Astrocyte of the spinal cord (primary cell): Measurements from ENCODE around the gene PIH1D1.
"Not testable (repeated sequence)": the region's sequence is repeated elsewhere in the genome, so short reads cannot be mapped to it uniquely, and the experiment has no call there.

ENCODE experiments used
- DNase-seq: peaks from one replicate; pipeline ENCODE4 v3.0.0; 2011; ENCODE audit warnings: low read depth, low spot score
- H3K4me3 ChIP-seq: 2 replicates; pipeline ENCODE4 v1.5.1; 2011; ENCODE audit warnings: low read depth, mild to moderate bottlenecking, low read length, moderate library complexity
- in situ Hi-C: cut with HindIII; loops from 2 replicates; pipeline ENCODE4 v1.10.0; 2017; ENCODE audit warnings: low sequenced_read_pairs
- TF ChIP-seq, protein P1 (sequence below): IDR thresholded peaks from 2 replicates; pipeline ENCODE4 v1.5.1; 2012; ENCODE audit warnings: low read depth, mild to moderate bottlenecking, low read length, inconsistent platforms

PIH1D1 gene

DNA sequence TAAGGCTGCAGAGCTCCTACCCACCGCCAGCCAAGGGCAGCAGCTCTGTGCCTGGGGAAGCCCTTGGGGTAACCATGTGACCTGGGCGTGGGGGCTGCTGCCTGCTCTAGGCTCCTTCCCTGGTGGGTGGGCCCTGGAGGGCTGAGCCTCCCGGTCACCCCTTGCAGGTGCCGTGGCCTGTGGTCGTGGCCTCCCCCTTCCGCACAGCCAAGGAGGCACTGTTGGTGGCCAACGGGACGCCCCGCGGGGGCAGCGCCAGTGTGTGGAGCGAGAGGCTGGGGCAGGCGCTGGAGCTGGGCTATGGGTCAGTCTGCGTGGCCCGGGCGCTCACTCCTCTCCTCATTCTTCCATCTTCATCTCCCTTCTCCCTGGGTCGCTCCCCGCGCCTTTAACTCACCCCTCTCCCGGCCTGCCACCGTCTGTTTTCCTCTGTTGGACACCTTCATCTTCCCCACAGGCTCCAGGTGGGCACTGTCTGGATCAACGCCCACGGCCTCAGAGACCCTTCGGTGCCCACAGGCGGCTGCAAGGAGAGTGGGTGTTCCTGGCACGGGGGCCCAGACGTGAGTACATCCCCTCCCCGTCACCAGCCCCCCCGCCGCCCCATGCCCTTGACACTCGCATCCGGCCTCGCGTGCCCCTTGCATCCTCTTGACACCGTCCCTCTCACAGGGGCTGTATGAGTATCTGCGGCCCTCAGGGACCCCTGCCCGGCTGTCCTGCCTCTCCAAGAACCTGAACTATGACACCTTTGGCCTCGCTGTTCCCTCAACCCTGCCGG, 12.5 kb upstream of the PIH1D1 start:
- TF ChIP-seq, protein P1, sequence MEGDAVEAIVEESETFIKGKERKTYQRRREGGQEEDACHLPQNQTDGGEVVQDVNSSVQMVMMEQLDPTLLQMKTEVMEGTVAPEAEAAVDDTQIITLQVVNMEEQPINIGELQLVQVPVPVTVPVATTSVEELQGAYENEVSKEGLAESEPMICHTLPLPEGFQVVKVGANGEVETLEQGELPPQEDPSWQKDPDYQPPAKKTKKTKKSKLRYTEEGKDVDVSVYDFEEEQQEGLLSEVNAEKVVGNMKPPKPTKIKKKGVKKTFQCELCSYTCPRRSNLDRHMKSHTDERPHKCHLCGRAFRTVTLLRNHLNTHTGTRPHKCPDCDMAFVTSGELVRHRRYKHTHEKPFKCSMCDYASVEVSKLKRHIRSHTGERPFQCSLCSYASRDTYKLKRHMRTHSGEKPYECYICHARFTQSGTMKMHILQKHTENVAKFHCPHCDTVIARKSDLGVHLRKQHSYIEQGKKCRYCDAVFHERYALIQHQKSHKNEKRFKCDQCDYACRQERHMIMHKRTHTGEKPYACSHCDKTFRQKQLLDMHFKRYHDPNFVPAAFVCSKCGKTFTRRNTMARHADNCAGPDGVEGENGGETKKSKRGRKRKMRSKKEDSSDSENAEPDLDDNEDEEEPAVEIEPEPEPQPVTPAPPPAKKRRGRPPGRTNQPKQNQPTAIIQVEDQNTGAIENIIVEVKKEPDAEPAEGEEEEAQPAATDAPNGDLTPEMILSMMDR, result no peak
- in situ Hi-C loops, result no loop called here
- H3K4me3 ChIP-seq, result no peak overlapping the region
- no peak for DNase-seq

DNA sequence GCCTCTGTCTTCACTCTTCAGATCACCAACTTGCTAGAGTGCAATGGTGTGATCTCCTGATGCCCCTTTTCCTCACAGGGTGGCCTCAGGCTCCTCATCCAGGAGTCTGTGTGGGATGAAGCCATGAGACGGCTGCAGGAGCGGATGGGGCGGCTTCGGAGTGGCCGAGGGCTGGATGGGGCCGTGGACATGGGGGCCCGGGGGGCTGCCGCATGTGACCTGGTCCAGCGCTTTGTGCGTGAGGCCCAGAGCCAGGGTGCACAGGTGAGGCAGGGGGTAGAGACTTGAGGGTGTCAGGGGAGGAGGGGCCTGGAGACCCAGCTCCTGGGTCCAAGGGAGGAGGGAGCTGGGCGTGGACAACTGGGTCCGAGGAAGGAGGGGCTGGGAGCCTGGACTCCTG, 10.9 kb upstream of the PIH1D1 start:
- no peak overlapping the region for H3K4me3 ChIP-seq
- DNase-seq, result no peak
- TF ChIP-seq, protein P1, result no peak
- in situ Hi-C loops, result no loop called here

DNA sequence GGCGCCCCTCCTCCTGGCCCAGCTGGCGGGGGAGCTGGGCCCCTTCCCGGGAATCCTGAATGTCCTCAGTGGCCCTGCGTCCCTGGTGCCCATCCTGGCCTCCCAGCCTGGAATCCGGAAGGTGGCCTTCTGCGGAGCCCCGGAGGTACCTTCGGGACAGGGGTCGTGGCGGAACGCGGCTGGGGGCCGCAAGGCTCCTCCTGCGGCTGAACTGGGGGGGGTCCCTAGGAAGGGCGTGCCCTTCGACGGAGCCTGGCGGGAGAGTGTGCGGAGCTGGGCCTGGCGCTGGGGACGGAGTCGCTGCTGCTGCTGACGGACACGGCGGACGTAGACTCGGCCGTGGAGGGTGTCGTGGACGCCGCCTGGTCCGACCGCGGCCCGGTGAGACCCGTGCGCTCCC, 10.0 kb upstream of the PIH1D1 start:
- in situ Hi-C loops, result no loop called here
- DNase-seq, result no peak
- TF ChIP-seq, protein P1, result no peak
- H3K4me3 ChIP-seq, result no peak overlapping the region

DNA sequence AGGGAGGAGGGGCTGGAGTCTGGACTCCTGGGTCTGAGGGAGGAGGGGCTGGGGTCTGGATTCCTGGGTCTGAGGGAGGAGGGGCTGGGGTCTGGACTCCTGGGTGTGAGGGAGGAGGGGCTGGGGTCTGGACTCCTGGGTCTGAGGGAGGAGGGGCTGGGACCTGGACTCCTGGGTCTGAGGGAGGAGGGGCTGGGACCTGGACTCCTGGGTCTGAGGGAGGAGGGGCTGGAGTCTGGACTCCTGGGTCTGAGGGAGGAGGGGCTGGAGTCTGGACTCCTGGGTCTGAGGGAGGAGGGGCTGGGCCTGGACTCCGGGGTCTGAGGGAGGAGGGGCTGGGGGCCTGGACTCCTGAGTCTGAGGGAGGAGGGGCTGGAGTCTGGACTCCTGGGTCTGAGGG, 9.5 kb upstream of the PIH1D1 start:
- DNase-seq, H3K4me3 ChIP-seq, in situ Hi-C loops: not testable (repeated sequence)

DNA sequence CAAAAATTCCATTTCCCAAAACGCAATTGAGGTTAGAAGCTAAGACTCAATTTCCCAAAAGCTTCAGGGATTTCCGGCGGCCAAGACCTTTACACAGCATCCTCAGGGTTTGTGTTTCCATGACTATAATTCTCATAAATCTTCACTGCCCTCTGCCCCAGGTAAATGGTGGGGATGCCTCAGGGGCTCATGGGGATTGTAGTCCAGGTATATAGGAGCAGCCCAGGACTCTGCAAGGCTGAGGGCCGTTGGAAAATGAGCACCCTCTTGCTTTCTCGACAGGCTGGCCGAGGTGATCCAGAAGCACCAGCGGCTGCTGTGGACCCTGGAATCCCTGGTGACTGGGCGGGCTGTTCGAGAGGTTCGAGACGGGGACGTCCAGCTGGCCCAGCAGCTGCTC, 7.8 kb upstream of the PIH1D1 start:
- H3K4me3 ChIP-seq, result no peak overlapping the region
- in situ Hi-C loops, result no loop called here
- TF ChIP-seq, protein P1, result no peak
- DNase-seq, result no peak

DNA sequence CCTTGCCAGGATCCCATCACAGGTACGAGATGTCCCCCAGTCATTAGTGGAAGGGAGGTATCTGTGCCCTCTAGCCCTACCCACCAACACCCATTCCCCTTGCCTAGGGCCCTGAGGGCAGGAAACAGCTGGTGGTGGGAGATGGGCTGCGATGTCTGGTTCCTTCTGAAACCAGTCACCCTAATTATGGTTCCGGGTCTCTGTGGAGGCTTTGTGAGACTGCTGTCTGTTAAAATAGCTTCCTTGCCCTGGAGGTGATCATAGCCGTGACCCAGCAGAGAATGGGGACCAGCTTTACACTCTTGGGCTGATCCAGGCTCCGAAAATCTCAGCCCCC, 6.9 kb upstream of the PIH1D1 start:
- no peak overlapping the region for H3K4me3 ChIP-seq
- in situ Hi-C loops, result no loop called here
- no peak for DNase-seq
- TF ChIP-seq, protein P1, result no peak

DNA sequence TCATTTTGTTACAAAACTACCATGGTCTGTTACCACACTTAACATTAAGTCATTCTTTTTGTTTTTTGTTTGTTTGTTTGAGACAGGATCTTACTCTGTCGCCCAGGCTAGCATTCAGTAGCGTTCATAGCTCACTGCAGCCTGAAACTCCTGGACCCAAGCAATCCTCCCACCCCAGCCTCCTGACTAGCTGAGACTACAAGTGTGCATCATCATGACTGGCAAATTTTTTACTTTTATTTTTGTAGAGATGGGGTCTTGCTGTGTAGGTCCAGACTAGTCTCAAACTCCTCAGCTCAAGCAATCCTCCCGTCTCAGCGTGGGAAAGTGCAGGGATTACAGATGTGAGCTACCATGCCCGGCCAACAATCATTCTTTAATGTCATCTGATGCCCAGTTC, 4.7 kb upstream of the PIH1D1 start:
- H3K4me3 ChIP-seq, result no peak overlapping the region
- TF ChIP-seq, protein P1, result no peak
- no peak for DNase-seq
- in situ Hi-C loops, result no loop called here
